K562 (cell line): ENCODE results near the gene SDR42E2. TPM values are rescaled to one million over a fixed set of nuclear protein-coding genes. Genes with fewer than 3 reads are reported as not detected.

ENCODE experiments used
- FIP1L1 ChIP-seq: fragments of 200-400 bp; formaldehyde crosslinking; IDR thresholded peaks from 2 replicates; pipeline ENCODE4 v1.6.1; 2018; ENCODE audit warnings: mild to moderate bottlenecking, low read depth, low read length; ENCODE audit not compliant: poor library complexity, severe bottlenecking
- HSF4 ChIP-seq: fragments of 250-450 bp; sonication (Bioruptor Pico); IDR thresholded peaks from 2 replicates; pipeline ENCODE4 v2.1.2; 2022; ENCODE audit warnings: mild to moderate bottlenecking, moderate library complexity, borderline replicate concordance
- KAT7 ChIP-seq: sonication (generic); formaldehyde crosslinking; IDR thresholded peaks from 2 replicates; pipeline ENCODE4 v1.8.0; 2022; ENCODE audit warnings: missing genetic modification reagents, mild to moderate bottlenecking, borderline replicate concordance
- MITF ChIP-seq: IDR thresholded peaks from 2 replicates; pipeline ENCODE4 v1.6.1; 2014; ENCODE audit warnings: antibody characterized with exemption
- SMAD1 ChIP-seq: fragments of 150-350 bp; IDR thresholded peaks from 2 replicates; pipeline ENCODE4 v1.6.1; 2014; ENCODE audit warnings: low read length, low read depth; ENCODE audit not compliant: partially characterized antibody
- XRCC5 ChIP-seq: fragments of 200-400 bp; formaldehyde crosslinking; IDR thresholded peaks from 2 replicates; pipeline ENCODE4 v1.6.1; 2017; ENCODE audit warnings: low read depth, mild to moderate bottlenecking, low read length
- polyA plus RNA-seq, 8 experiments: library from polyadenylated mRNA; depleted of rRNA in 4 of 8; stranded (reverse) in 5 of 8; unstranded in 3 of 8; fragments of >200 nt; fragmentation: Nextera tagmentation in 2 of 8; fragmentation: Illumina TruSeq in 1 of 8; extraction: Ambion mirVana in 2 of 8; extraction: Trizol in 1 of 8; gene quantifications; 2 replicates each; pipeline versions ENCODE4 v1.2.1 to v1.2.3, GENCODE V29; 2011 to 2014; ENCODE audit warnings: inconsistent platforms in 1 of 8, missing spikeins in 1 of 8
- total RNA-seq, 7 experiments: library from RNA; depleted of rRNA in 6 of 7; stranded (reverse); fragments of >200 nt in 6 of 7; fragmentation: Illumina TruSeq in 2 of 7; extraction: Trizol in 2 of 7; gene quantifications; 2 replicates each; pipeline versions ENCODE4 v1.2.1 to v1.2.3, GENCODE V29; 2011 to 2021; ENCODE audit warnings: low replicate concordance in 1 of 7
- TF ChIP-seq, protein P1 (sequence below): fragments of 250-450 bp; sonication (Bioruptor Pico); IDR thresholded peaks from 2 replicates; pipeline ENCODE4 v1.5.0; 2021; ENCODE audit warnings: mild to moderate bottlenecking, borderline replicate concordance
- TF ChIP-seq, protein P2 (sequence below): fragments of 450-650 bp; IDR thresholded peaks from 2 replicates; pipeline ENCODE4 v1.7.1; 2018; ENCODE audit warnings: mild to moderate bottlenecking, low read depth; ENCODE audit not compliant: partially characterized antibody

Gene SDR42E2
- total and polyA plus RNA-seq, 9 of the 15 experiments (the other 6 are each of a cell fraction or from before 2014, with no cell fraction given), result 0.03 to 0.07 (median 0.04) TPM; not detected in 4

DNA sequence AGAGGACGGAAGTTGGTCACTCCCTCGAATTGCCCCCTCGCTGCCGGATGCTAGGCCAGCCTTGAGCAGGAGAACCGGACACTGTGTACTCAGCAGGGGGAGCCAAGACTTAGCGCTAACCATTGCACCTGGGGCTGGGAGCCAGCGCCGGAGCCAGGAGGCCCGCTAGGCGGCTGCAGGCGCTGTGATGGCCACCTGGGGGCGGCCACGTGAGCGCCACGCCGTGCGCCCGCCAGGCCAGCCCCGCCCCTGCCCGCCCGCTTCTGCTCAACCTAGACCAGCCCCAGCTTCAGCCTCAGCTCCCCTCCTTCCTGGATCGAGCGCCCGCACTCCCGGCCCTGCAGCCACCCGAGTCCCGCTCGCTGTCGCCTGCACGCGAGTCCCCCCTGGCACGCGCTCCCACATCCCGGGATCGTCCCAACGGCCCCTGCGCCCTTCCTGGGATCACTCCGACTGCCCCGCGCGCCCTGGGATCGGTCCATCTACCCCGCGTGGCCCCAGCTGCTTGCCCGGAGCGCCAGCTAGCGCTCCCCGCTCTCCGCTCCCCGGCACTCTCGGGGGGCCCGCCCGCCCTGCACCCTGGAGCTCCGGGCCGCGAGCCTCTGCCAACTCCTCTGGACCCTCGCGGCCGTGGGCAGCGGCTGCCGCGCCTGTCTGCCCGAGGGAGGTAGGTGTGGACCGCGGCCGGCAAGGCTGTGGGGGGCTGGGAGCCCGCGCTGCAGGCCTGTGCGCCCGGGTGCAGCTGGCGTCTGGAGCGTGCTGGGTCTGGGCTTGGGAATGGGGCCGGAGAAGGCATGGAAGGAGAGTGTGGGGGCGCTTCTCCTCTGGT is 43.9 kb downstream of the SDR42E2 start, which contains the start of gene EEF2K (continued):
- TF ChIP-seq MITF (peak; percentile 43; the same call in 1 of the 2 replicates), KAT7 (peak; percentile 80; the same call in 1 of the 2 replicates), FIP1L1 (peak; percentile 91), HSF4 (no peak), SMAD1 (peak; percentile 66), XRCC5 (peak; percentile 89)
- TF ChIP-seq, protein P1, sequence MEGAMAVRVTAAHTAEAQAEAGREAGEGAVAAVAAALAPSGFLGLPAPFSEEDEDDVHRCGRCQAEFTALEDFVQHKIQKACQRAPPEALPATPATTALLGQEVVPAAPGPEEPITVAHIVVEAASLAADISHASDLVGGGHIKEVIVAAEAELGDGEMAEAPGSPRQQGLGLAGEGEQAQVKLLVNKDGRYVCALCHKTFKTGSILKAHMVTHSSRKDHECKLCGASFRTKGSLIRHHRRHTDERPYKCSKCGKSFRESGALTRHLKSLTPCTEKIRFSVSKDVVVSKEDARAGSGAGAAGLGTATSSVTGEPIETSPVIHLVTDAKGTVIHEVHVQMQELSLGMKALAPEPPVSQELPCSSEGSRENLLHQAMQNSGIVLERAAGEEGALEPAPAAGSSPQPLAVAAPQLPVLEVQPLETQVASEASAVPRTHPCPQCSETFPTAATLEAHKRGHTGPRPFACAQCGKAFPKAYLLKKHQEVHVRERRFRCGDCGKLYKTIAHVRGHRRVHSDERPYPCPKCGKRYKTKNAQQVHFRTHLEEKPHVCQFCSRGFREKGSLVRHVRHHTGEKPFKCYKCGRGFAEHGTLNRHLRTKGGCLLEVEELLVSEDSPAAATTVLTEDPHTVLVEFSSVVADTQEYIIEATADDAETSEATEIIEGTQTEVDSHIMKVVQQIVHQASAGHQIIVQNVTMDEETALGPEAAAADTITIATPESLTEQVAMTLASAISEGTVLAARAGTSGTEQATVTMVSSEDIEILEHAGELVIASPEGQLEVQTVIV (CRISPR knock-in tag), result no peak
- TF ChIP-seq, protein P2, sequence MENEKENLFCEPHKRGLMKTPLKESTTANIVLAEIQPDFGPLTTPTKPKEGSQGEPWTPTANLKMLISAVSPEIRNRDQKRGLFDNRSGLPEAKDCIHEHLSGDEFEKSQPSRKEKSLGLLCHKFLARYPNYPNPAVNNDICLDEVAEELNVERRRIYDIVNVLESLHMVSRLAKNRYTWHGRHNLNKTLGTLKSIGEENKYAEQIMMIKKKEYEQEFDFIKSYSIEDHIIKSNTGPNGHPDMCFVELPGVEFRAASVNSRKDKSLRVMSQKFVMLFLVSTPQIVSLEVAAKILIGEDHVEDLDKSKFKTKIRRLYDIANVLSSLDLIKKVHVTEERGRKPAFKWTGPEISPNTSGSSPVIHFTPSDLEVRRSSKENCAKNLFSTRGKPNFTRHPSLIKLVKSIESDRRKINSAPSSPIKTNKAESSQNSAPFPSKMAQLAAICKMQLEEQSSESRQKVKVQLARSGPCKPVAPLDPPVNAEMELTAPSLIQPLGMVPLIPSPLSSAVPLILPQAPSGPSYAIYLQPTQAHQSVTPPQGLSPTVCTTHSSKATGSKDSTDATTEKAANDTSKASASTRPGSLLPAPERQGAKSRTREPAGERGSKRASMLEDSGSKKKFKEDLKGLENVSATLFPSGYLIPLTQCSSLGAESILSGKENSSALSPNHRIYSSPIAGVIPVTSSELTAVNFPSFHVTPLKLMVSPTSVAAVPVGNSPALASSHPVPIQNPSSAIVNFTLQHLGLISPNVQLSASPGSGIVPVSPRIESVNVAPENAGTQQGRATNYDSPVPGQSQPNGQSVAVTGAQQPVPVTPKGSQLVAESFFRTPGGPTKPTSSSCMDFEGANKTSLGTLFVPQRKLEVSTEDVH, result peak; percentile 19
